Vagina (tissue), 2 donors: ENCODE measurements around the gene LRRIQ3.

Experiments used
- POLR2A ChIP-seq, 2 donors: fragments of 450-650 bp; IDR thresholded peaks; one replicate each; pipeline ENCODE4 v1.6.1; 2017; ENCODE audit warnings: antibody characterized with exemption in 2 of 2, mild to moderate bottlenecking in 2 of 2, moderate library complexity in 2 of 2
- POLR2AphosphoS5 ChIP-seq, 2 donors: sonication (generic); formaldehyde crosslinking; IDR thresholded peaks; one replicate each; pipeline ENCODE4 v1.9.0; 2017; ENCODE audit warnings: antibody characterized with exemption in 2 of 2, mild to moderate bottlenecking in 2 of 2, low read depth in 1 of 2; ENCODE audit not compliant: insufficient read depth in 1 of 2
- TF ChIP-seq, protein P1 (sequence below), 3 experiments: fragments of 450-650 bp in 2 of 3; fragments of 200-600 bp in 1 of 3; sonication (generic) in 1 of 3; IDR thresholded peaks; one replicate each; pipeline ENCODE4 v1.5.1; 2017 to 2019; ENCODE audit warnings: antibody characterized with exemption in 3 of 3, mild to moderate bottlenecking in 2 of 3, moderate library complexity in 2 of 3

GRCh38 chr1:74195339-74195738 is 2.6 kb downstream of the LRRIQ3 start:
- TF ChIP-seq, protein P1, sequence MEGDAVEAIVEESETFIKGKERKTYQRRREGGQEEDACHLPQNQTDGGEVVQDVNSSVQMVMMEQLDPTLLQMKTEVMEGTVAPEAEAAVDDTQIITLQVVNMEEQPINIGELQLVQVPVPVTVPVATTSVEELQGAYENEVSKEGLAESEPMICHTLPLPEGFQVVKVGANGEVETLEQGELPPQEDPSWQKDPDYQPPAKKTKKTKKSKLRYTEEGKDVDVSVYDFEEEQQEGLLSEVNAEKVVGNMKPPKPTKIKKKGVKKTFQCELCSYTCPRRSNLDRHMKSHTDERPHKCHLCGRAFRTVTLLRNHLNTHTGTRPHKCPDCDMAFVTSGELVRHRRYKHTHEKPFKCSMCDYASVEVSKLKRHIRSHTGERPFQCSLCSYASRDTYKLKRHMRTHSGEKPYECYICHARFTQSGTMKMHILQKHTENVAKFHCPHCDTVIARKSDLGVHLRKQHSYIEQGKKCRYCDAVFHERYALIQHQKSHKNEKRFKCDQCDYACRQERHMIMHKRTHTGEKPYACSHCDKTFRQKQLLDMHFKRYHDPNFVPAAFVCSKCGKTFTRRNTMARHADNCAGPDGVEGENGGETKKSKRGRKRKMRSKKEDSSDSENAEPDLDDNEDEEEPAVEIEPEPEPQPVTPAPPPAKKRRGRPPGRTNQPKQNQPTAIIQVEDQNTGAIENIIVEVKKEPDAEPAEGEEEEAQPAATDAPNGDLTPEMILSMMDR (IDR thresholded peaks at IDR 0.05): no peak
- TF ChIP-seq POLR2AphosphoS5 (IDR thresholded peaks at IDR 0.05; ENCODE audit: insufficient read depth in 1 of 2, low read depth in 1 of 2) (no peak), POLR2A (IDR thresholded peaks at IDR 0.05) (no peak)
